ENCODE data around the gene AP3B1.

DNA sequence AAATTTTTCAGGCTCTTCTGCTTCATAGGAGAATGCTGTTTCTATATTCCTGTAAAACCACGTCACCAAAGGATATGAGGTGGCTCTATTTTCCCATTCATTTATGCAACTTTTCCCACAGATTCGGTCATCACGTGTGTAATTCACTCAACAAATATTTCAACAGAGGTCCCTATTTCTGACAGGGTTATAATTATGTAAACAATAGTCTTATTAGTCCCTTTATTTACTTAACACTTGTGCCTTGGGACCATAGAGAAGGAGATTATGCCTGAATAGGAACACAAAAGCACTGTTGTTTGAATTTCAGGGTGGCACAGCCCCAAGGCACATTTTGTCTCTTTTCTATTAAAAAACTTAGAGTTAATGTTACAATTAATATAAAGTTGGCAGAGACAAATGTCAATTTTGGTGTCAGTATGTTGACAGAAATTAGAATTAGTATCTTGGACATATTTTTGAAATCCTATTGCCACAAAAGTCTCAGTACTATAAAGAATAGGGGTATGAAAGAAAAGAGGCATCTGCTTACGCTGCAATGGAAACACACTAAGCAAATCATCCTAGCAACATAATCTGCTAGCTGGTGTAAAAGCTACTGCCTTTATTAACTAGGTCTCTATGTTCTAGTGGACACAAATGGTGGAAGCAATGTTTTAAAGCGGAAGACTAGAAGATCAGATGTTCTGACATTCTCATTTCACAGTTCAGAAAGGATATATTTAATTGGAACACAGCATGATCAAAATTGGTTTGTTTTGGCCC, 289.3 kb downstream of the AP3B1 start:
- TF ChIP-seq, protein P1, sequence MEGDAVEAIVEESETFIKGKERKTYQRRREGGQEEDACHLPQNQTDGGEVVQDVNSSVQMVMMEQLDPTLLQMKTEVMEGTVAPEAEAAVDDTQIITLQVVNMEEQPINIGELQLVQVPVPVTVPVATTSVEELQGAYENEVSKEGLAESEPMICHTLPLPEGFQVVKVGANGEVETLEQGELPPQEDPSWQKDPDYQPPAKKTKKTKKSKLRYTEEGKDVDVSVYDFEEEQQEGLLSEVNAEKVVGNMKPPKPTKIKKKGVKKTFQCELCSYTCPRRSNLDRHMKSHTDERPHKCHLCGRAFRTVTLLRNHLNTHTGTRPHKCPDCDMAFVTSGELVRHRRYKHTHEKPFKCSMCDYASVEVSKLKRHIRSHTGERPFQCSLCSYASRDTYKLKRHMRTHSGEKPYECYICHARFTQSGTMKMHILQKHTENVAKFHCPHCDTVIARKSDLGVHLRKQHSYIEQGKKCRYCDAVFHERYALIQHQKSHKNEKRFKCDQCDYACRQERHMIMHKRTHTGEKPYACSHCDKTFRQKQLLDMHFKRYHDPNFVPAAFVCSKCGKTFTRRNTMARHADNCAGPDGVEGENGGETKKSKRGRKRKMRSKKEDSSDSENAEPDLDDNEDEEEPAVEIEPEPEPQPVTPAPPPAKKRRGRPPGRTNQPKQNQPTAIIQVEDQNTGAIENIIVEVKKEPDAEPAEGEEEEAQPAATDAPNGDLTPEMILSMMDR (conservative IDR thresholded peaks at IDR 0.05; ENCODE audit: low read length): no peak
- no peak for TF ChIP-seq EZH2phosphoT487 (IDR thresholded peaks at IDR 0.05; ENCODE audit: borderline replicate concordance)
